ENCODE data around the gene TMEM120A. TPM values are rescaled to one million over a fixed set of nuclear protein-coding genes. Genes with fewer than 3 reads are reported as not detected.

Gene TMEM120A
- total RNA-seq, 1 experiment from 2014 or later: 71.0 TPM

DNA sequence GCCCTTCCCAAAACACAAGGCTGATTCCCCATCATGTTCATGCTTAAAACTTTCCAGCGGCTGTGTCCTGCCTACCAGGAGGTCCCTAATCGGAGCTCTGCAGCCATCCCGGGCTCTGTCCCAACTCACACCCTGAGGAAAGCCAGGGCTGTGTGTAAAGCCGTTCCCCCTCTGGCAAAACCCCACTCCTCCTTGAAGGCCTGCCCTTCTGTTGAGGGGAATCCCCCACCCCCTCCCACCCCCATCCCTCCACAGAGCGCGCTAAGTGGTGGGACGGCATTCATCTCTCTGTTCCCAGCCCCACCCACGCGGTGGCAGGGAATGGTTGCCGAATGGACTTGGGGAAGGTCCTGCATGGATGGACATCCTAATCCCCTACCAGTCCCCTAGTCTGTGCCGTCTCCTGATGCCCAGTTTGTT lies 667 bp upstream of the TMEM120A start:
- POLR2A ChIA-PET: interaction anchor here (0.6 kb wide), 1 partner anchor 75 kb away, joined by 3 read pairs; no protein-coding TSS in a partner anchor
- CTCF ChIA-PET: no interaction called here
- in situ Hi-C loops (cut with HindIII; ENCODE audit: low pct_unique_long_range_greater_than_20kb, low sequenced_read_pairs): no loop called here

GRCh38 chr7:75993689-75994387 lies 557 bp downstream of the TMEM120A start:
- no peaks in the 10 kb centered on the region for H3K27me3 ChIP-seq (ENCODE audit: control insufficient read depth, insufficient read depth, low read length)
- no peaks in the 10 kb centered on the region for H3K36me3 ChIP-seq (ENCODE audit: control insufficient read depth, insufficient read depth, low read length)
- no peaks in the 10 kb centered on the region for H3K9me3 ChIP-seq (ENCODE audit: control insufficient read depth, insufficient read depth, low read depth, low read length)
- peak overlapping the region; percentile 84 for H3K27ac ChIP-seq (ENCODE audit: low read length)
- intact Hi-C loops (cut with micrococcal nuclease; ENCODE audit: unreplicated experiment) (loop anchor here (10.0 kb wide), 1 partner anchor 119 kb away; the partner anchor contains the start of gene RHBDD2), in situ Hi-C loops (cut with HindIII; ENCODE audit: low pct_unique_long_range_greater_than_20kb, low sequenced_read_pairs) (no loop called here)
- TF ChIP-seq TCF7L2 (IDR thresholded peaks at IDR 0.05; ENCODE audit: low read depth, low read length) (no peak), REST (IDR thresholded peaks at IDR 0.05; ENCODE audit: insufficient read depth in 1 of 2, low read depth in 2 of 2, low read length in 1 of 2) (no peak), SIN3A (IDR thresholded peaks at IDR 0.05; ENCODE audit: borderline replicate concordance, insufficient read depth, low read depth, low read length) (no peak), POLR2AphosphoS5 (IDR thresholded peaks at IDR 0.05; ENCODE audit: low read depth, low read length) (no peak)
- TF ChIP-seq, protein P1, sequence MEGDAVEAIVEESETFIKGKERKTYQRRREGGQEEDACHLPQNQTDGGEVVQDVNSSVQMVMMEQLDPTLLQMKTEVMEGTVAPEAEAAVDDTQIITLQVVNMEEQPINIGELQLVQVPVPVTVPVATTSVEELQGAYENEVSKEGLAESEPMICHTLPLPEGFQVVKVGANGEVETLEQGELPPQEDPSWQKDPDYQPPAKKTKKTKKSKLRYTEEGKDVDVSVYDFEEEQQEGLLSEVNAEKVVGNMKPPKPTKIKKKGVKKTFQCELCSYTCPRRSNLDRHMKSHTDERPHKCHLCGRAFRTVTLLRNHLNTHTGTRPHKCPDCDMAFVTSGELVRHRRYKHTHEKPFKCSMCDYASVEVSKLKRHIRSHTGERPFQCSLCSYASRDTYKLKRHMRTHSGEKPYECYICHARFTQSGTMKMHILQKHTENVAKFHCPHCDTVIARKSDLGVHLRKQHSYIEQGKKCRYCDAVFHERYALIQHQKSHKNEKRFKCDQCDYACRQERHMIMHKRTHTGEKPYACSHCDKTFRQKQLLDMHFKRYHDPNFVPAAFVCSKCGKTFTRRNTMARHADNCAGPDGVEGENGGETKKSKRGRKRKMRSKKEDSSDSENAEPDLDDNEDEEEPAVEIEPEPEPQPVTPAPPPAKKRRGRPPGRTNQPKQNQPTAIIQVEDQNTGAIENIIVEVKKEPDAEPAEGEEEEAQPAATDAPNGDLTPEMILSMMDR (IDR thresholded peaks at IDR 0.05): no peak
- H3K4me1 ChIP-seq (ENCODE audit: control insufficient read depth, insufficient read depth, low read length): peaks cover 27% of the 10 kb centered on the region
- ATAC-seq: peak; percentile 58
- no TSS peak for BruUV-seq (replicated peaks)
- H3K4me3 ChIP-seq (ENCODE audit: low read depth in 2 of 2, low read length in 2 of 2): peak overlapping the region; percentile 77 to 88
- DNase-seq (ENCODE audit: low read depth, low spot score): no peak
- CTCF ChIA-PET: interaction anchor here (0.7 kb wide), 1 partner anchor 47 kb away, joined by 3 read pairs; no protein-coding TSS in a partner anchor
- POLR2A ChIA-PET: no interaction called here

More for the DNA sequence above, 667 bp upstream of the TMEM120A start:
- DNase-seq (ENCODE audit: low read depth, low spot score) (no peak), ATAC-seq (0 out of 2 replicates have a peak, but pooled peaks have one; percentile 5)
- intact Hi-C loops (cut with micrococcal nuclease; ENCODE audit: unreplicated experiment): loop anchor here (10.0 kb wide), 1 partner anchor 120 kb away; the partner anchor contains the start of gene RHBDD2
- Histone ChIP-seq H3K27me3 (ENCODE audit: control insufficient read depth, insufficient read depth, low read length) (no peaks in the 10 kb centered on the region), H3K36me3 (ENCODE audit: control insufficient read depth, insufficient read depth, low read length) (no peaks in the 10 kb centered on the region), H3K4me1 (ENCODE audit: control insufficient read depth, insufficient read depth, low read length) (peaks cover 16% of the 10 kb centered on the region), H3K27ac (ENCODE audit: low read length) (peak overlapping the region; percentile 87), H3K4me3 (ENCODE audit: low read depth in 2 of 2, low read length in 2 of 2) (peak overlapping the region; percentile 77 to 88), H3K9me3 (ENCODE audit: control insufficient read depth, insufficient read depth, low read depth, low read length) (no peaks in the 10 kb centered on the region)
- no TSS peak for BruUV-seq (replicated peaks)
- no peak for TF ChIP-seq SIN3A (IDR thresholded peaks at IDR 0.05; ENCODE audit: borderline replicate concordance, insufficient read depth, low read depth, low read length)
- TF ChIP-seq REST (IDR thresholded peaks at IDR 0.05; ENCODE audit: insufficient read depth in 1 of 2, low read depth in 2 of 2, low read length in 1 of 2): no peak
- TF ChIP-seq TCF7L2 (IDR thresholded peaks at IDR 0.05; ENCODE audit: low read depth, low read length): no peak
- TF ChIP-seq POLR2AphosphoS5 (IDR thresholded peaks at IDR 0.05; ENCODE audit: low read depth, low read length): no peak
- TF ChIP-seq, protein P1 (IDR thresholded peaks at IDR 0.05): no peak

All from Panc1 (cell line).